ENCODE measurements around the gene HRH1. TPM values are rescaled to one million over a fixed set of nuclear protein-coding genes. Genes with fewer than 3 reads are reported as not detected.
"Not testable (repeated sequence)": the region's sequence is repeated elsewhere in the genome, so short reads cannot be mapped to it uniquely, and the experiment has no call there.

The HRH1 gene, protein sequence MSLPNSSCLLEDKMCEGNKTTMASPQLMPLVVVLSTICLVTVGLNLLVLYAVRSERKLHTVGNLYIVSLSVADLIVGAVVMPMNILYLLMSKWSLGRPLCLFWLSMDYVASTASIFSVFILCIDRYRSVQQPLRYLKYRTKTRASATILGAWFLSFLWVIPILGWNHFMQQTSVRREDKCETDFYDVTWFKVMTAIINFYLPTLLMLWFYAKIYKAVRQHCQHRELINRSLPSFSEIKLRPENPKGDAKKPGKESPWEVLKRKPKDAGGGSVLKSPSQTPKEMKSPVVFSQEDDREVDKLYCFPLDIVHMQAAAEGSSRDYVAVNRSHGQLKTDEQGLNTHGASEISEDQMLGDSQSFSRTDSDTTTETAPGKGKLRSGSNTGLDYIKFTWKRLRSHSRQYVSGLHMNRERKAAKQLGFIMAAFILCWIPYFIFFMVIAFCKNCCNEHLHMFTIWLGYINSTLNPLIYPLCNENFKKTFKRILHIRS
- total RNA-seq = 10 to 100 TPM in 1 of 2 donors, 1 to 10 TPM in 1; 7.2 to 20.4 TPM

DNA sequence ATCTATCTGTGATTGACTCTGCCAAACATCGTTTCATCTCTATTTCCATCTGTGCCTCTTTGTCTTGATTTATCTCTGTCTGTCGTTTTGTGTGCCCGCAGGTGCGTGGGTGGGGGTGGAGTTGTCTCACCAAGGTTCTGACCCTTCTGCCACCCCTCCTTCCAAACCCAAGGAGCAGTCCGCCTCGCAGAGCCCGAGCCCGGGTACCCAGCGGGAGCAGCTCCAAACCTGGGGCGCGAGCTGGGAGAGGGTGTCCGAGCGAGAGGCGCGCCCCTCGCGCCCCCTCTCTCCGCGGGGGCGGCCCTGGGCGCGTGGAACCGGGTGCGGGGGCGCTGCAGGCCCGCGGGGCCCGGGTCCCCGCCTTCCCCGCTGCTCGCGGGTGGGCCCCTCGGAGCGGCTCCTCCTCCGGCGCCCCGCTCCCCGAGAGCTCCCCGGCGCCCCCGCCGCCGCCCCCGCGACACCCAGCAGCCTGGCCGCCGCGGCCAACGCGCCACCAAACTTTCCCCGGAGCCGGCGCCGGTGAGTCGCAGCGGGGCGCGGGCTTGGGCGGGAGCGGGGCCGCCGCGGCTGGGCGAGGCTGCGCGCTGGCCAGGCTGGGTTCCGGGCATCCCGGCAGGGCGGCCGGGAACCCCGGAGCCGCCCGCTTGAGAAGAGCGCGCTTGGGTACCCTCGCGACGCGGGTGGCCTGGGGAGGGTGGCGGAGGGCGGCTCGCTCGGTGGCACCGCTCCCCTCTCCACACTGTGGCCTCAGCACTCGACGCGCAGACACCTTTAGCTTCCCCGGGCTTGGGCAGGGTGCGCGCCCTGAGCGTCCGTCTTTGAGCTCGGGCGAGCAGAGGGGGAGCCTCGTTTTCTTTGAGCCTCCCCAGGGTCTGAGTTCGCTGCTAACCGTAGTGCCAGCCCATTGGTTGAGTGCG is at the start of gene HRH1:
HRH1 (plus strand) TSS at position 458 of the 917 bp plus-strand sequence. CDS start 104,545 bp downstream, outside the sequence.
- H3K27me3 ChIP-seq = peaks cover 8% of the 10 kb centered on the region
- peaks cover 7% of the 10 kb centered on the region for H3K4me1 ChIP-seq
- no peaks in the 10 kb centered on the region for H3K9me3 ChIP-seq
- H3K36me3 ChIP-seq = no peaks in the 10 kb centered on the region
- H3K9ac ChIP-seq (ENCODE audit: low read depth in 2 of 2, low read length in 2 of 2) = peak within 1 kb of the TSS in 1 of 2 donors; percentile 39
- peak; percentile 21 for DNase-seq
- TF ChIP-seq, protein P1, sequence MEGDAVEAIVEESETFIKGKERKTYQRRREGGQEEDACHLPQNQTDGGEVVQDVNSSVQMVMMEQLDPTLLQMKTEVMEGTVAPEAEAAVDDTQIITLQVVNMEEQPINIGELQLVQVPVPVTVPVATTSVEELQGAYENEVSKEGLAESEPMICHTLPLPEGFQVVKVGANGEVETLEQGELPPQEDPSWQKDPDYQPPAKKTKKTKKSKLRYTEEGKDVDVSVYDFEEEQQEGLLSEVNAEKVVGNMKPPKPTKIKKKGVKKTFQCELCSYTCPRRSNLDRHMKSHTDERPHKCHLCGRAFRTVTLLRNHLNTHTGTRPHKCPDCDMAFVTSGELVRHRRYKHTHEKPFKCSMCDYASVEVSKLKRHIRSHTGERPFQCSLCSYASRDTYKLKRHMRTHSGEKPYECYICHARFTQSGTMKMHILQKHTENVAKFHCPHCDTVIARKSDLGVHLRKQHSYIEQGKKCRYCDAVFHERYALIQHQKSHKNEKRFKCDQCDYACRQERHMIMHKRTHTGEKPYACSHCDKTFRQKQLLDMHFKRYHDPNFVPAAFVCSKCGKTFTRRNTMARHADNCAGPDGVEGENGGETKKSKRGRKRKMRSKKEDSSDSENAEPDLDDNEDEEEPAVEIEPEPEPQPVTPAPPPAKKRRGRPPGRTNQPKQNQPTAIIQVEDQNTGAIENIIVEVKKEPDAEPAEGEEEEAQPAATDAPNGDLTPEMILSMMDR (IDR thresholded peaks at IDR 0.05) = no peak
- no peak within 1 kb of the TSS for H3K27ac ChIP-seq
- H3K4me3 ChIP-seq = peak within 1 kb of the TSS; percentile 50
- intact Hi-C loops (cut with DNase I) = loop anchor here (10.0 kb wide), 1 partner anchor 181 kb away; no protein-coding TSS in a partner anchor

DNA sequence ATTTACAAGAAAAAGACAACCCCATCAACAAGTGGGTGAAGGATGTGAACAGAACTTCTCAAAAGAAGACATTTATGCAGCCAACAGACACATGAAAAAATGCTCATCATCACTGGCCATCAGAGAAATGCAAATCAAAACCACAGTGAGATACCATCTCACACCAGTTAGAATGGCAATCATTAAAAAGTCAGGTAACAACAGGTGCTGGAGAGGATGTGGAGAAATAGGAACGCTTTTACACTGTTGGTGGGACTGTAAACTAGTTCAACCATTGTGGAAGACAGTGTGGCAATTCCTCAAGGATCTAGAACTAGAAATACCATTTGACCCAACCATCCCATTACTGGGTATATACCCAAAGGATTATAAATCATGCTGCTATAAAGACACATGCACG is 41.0 kb upstream of the HRH1 start:
- intact Hi-C loops (cut with DNase I); DNase-seq; H3K36me3 ChIP-seq; H3K4me1 ChIP-seq; H3K9ac ChIP-seq (ENCODE audit: low read depth in 2 of 2, low read length in 2 of 2); H3K4me3 ChIP-seq; H3K9me3 ChIP-seq; H3K27me3 ChIP-seq; H3K27ac ChIP-seq: not testable (repeated sequence)

DNA sequence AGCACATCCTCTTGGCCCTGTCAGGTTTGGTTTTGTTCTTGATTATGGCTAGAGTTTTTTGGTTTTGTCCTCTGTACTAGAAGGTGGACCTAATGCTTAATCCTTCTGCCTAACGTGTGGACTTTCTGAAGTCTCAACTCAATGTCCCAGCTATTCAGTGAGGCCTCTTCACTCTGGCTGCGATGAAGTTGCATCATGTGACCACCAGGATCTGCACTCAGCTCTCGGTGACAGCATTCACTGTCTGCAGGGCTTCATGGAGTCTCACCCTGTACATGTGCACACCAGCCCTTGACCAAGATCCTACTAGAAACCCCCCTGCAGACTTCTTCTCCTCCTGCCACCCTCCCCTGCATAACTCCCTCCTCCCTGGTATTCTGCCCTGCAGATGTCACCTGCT is 38.7 kb upstream of the HRH1 start:
- intact Hi-C loops (cut with DNase I) = no loop called here
- H3K4me1 ChIP-seq = no peaks in the 10 kb centered on the region
- TF ChIP-seq, protein P1 (IDR thresholded peaks at IDR 0.05) = no peak
- no peak for DNase-seq
- no peaks in the 10 kb centered on the region for H3K36me3 ChIP-seq
- H3K9me3 ChIP-seq = no peaks in the 10 kb centered on the region
- H3K27me3 ChIP-seq = no peaks in the 10 kb centered on the region
- H3K9ac ChIP-seq (ENCODE audit: low read depth in 2 of 2, low read length in 2 of 2) = no peak overlapping the region
- no peak overlapping the region for H3K4me3 ChIP-seq
- no peak overlapping the region for H3K27ac ChIP-seq

DNA sequence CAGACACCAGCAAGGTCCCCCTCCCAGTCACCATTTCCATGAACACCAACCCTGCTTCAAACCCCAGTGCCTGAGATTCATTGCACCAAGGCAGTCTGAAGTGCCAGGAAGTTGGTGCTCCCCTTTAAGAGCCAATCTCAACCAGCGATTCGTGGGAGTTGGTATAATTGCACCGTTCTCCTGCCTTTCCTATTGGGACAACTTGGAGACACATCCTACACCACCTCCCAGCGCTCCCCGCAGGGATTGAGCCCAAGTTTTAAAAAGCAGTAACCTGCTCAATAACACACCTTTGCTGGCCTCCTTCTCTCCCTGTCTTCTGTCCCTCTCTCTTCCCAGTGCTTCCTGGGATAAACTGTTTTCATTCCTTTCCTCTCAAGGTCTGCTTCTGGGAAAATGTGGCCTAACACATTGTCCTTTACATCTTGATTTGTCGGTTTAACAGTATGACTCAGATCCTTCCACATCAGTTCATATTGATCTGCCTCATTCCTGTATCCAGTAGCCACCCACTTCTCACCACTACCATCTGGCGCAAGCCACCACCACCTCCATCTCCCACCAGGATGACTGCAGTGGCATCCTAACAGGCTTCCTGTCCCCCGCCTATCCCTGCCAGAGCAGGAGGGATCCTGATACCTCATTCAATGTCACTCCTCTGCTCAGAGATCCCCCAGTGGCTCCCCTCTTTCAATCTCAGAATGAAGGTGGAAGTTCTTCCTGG is 37.8 kb upstream of the HRH1 start:
- no peak for DNase-seq
- intact Hi-C loops (cut with DNase I) = no loop called here
- TF ChIP-seq, protein P1 (IDR thresholded peaks at IDR 0.05) = no peak

DNA sequence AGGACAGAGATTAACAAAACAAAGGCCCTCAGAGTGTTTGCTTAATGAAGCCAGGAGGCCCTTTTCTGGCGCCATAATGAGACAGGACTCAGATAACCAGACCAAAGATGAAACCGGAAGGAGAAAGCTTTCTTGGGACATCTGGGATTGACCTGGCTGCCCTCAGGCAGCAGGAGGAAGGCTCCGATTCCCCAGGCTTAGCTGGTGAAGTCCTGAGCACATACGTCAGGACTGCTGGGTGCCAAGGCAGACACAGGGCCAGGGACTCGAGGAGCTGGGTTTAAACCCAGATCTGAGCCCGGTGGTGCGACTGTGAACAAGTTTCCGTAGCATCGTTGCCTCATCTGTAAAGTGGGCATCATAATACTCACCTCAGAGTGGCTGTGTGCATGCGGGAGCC is 36.7 kb upstream of the HRH1 start:
- H3K4me3 ChIP-seq = no peak overlapping the region
- no peaks in the 10 kb centered on the region for H3K36me3 ChIP-seq
- TF ChIP-seq, protein P1 (IDR thresholded peaks at IDR 0.05) = no peak
- no peak overlapping the region for H3K9ac ChIP-seq (ENCODE audit: low read depth in 2 of 2, low read length in 2 of 2)
- no peak overlapping the region for H3K27ac ChIP-seq
- no peaks in the 10 kb centered on the region for H3K9me3 ChIP-seq
- H3K4me1 ChIP-seq = no peaks in the 10 kb centered on the region
- no peak for DNase-seq
- intact Hi-C loops (cut with DNase I) = no loop called here
- H3K27me3 ChIP-seq = no peaks in the 10 kb centered on the region

More for the DNA sequence above, 37.8 kb upstream of the HRH1 start:
- Histone ChIP-seq H3K9ac (ENCODE audit: low read depth in 2 of 2, low read length in 2 of 2) (no peak overlapping the region), H3K27ac (no peak overlapping the region), H3K27me3 (no peaks in the 10 kb centered on the region), H3K4me3 (no peak overlapping the region), H3K9me3 (no peaks in the 10 kb centered on the region), H3K4me1 (no peaks in the 10 kb centered on the region), H3K36me3 (no peaks in the 10 kb centered on the region)
